D721Med (cell line): ENCODE data around the gene SPTBN4.
"Not testable (repeated sequence)": the region's sequence is repeated elsewhere in the genome, so short reads cannot be mapped to it uniquely, and the experiment has no call there.

Source experiments
- DNase-seq: peaks from one replicate; pipeline ENCODE4 v3.0.0; 2011; ENCODE audit warnings: low spot score; ENCODE audit not compliant: insufficient read length
- FAIRE-seq: peaks from 2 replicates; lab custom pipeline; 2011; peaks lifted over from hg19 to GRCh38; lab: Jason Lieb, UNC
- TF ChIP-seq, protein P1 (sequence below): IDR thresholded peaks from 2 replicates; pipeline ENCODE4 v1.5.1; 2012; ENCODE audit warnings: mild to moderate bottlenecking, control low read depth; ENCODE audit not compliant: insufficient read depth; ENCODE audit errors: missing control alignments

Gene SPTBN4

DNA sequence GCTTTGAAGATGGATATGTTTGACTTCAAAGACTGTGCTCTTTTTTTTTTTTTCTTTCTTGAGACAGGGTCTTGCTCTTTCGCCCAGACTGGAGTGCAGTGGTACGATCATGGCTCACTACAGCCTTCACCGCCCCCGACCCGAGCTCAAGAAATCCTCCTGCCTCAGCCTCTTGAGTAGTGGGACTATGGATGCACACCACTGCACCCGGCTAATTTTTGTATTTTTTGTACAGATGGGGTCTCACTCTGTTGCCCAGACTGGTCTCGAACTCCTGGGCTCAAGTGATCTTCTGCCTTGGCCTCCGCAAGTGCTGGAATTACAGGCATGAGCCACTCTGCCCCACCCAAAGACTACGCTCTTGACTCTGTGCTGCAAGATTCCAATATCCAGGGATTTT lies 50.4 kb downstream of the SPTBN4 start:
- no peak for DNase-seq
- TF ChIP-seq, protein P1, sequence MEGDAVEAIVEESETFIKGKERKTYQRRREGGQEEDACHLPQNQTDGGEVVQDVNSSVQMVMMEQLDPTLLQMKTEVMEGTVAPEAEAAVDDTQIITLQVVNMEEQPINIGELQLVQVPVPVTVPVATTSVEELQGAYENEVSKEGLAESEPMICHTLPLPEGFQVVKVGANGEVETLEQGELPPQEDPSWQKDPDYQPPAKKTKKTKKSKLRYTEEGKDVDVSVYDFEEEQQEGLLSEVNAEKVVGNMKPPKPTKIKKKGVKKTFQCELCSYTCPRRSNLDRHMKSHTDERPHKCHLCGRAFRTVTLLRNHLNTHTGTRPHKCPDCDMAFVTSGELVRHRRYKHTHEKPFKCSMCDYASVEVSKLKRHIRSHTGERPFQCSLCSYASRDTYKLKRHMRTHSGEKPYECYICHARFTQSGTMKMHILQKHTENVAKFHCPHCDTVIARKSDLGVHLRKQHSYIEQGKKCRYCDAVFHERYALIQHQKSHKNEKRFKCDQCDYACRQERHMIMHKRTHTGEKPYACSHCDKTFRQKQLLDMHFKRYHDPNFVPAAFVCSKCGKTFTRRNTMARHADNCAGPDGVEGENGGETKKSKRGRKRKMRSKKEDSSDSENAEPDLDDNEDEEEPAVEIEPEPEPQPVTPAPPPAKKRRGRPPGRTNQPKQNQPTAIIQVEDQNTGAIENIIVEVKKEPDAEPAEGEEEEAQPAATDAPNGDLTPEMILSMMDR = no peak
- no peak for FAIRE-seq

DNA sequence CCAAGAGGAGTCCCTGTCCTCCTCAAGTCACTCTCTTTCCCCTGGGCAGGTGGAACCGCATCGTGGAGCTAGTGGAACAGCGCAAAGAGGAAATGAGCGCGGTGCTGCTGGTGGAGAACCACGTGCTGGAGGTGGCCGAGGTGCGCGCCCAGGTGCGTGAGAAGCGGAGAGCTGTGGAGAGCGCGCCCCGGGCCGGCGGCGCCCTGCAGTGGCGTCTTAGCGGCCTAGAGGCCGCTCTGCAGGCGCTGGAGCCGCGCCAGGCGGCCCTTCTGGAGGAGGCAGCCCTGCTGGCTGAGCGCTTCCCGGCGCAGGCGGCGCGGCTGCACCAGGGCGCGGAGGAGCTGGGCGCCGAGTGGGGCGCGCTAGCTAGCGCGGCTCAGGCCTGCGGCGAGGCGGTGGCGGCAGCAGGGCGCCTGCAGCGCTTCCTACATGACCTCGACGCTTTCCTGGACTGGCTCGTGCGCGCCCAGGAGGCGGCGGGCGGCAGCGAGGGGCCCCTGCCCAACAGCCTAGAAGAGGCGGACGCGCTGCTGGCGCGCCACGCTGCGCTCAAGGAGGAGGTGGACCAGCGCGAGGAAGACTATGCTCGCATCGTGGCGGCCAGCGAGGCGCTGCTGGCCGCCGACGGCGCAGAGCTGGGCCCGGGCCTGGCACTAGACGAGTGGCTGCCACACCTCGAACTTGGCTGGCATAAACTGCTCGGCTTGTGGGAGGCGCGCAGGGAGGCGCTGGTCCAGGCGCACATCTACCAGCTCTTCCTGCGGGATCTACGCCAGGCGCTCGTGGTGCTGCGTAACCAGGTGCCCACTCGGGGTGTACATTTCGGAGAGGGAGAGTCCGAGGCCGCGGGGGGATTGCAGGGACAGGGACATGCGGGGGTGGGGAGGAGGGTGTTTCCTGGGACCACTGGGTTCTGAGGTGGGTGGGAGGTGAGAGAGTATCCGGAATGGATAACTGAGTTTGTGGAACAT lies 52.8 kb downstream of the SPTBN4 start:
- DNase-seq = no peak
- FAIRE-seq = no peak
- TF ChIP-seq, protein P1 = no peak

DNA sequence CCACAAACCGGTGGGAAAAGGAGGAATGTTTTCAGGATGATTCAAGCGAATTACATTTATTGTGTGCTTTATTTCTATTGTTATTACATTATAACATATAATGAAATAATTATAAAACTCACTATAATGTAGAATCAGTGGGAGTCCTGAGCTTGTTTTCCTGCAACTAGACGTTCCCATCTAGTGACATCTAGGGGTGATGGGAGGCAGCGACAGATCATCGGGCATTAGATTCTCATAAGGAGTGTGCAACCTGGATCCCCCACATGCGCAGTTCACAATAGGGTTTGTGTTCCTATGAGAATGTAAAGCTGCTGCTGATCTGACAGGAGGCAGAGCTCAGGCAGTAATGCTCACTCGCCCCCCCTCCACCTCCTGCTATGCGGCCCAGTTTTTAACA lies 54.5 kb downstream of the SPTBN4 start:
- TF ChIP-seq, protein P1 = peak; percentile 27
- no peak for DNase-seq
- no peak for FAIRE-seq

DNA sequence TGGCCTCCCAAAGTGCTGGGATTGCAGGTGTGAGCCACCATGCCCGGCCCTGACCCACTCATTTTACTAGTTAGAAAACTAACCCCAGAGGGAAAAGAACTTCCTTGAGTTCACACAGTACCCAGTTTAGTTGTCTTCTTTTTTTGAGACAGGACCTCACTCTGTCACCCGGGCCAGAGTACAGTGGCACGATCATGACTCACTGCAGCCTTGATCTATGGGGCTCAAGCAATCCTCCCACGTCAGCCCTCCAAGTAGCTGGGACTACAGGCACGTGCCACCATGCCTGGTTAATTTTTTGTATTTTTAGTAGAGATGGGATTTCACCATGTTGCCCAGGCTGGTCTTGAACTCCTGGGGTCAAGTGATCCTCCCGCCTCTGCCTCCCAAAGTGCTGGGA lies 55.1 kb downstream of the SPTBN4 start:
- not testable (repeated sequence) for FAIRE-seq, DNase-seq

DNA sequence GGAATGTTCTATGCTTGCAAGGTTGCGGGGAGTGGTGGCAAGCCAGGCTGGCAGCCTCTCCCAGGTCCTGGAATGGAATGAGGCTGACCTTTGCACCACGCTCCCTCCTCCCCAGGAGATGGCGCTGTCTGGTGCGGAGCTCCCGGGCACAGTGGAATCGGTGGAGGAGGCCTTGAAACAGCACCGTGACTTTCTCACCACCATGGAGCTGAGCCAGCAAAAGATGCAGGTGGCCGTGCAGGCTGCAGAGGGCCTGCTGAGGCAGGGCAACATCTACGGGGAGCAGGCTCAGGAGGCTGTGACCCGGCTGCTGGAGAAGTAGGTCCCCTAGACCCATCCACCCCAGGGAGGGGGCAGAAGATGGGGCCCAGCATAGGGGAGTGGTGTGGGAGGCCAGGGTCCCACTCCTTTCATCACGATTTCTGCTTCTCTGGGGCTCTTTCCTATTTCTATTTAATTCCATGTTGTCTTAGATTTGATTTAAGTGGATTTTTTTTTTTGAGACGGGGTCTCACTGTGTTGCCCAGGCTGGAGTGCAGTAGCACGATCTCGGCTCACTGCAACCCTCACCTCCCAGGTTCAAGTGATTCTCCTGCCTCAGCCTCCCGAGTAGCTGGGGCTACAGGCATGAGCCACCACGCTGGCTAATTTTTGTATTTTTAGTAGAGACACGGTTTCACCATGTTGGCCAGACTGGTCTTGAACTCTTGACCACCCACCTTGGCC lies 56.7 kb downstream of the SPTBN4 start:
- DNase-seq (no peak), FAIRE-seq (no peak)
- TF ChIP-seq, protein P1 = peak; percentile 75

DNA sequence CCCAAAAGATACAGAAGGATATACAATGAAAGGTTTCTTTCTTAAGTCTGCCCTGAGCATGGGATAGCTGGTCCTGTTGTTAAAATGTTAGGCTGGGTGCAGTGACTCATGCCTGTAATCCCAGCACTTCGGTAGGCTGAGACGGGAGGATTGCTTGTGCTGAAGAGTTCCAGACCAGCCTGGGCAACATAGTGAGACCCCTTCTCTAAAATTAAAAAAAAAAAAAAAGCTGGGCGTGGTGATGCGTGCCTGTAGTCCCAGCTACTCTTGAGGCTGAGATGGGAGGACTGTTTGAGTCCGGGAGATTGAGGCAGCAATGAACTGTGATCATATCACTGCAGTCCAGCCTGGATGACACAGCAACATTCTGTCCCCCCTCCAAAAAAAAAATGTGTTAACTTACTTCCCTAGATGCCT lies 57.3 kb downstream of the SPTBN4 start:
- no peak for DNase-seq
- FAIRE-seq = no peak
- TF ChIP-seq, protein P1 = no peak

DNA sequence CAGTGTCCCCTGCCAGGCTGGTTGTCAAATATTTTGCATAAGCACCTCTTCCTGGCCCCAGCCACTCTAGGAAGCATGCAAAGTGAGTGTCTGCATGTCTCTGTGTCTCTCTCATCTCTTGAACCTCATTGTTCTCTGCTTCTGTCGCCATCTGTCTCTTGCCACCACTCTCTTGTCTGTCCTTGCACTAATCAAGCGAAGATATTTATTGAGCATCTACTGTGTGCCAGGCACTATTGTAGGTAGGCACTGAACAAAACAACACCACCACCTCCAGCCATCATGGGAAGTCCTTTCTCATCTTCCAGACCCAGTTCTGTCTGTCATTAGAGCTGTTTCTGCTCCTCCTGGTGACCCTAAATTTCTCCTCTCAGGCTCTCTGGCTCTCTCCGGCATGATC lies 57.9 kb downstream of the SPTBN4 start:
- FAIRE-seq (no peak), DNase-seq (no peak)
- TF ChIP-seq, protein P1 = no peak
